Body of pancreas (tissue), 4 donors: ENCODE data around the gene SPIN2B.

Source experiments
- CTCF ChIP-seq, 7 experiments: fragments of 450-650 bp in 4 of 7; fragments of 200-600 bp in 3 of 7; sonication (generic) in 3 of 7; IDR thresholded peaks; one replicate each; pipeline ENCODE4 v1.5.1; 2016 to 2019; ENCODE audit warnings: antibody characterized with exemption in 7 of 7
- POLR2A ChIP-seq, 3 donors: fragments of 450-650 bp; IDR thresholded peaks; one replicate each; pipeline ENCODE4 v1.6.1; 2016; ENCODE audit warnings: antibody characterized with exemption in 3 of 3, mild to moderate bottlenecking in 2 of 3

GRCh38 chrX:57134702-57135101 is 13.4 kb upstream of the SPIN2B start:
- TF ChIP-seq CTCF (IDR thresholded peaks at IDR 0.05) (no peak), POLR2A (IDR thresholded peaks at IDR 0.05) (no peak)
